Activated CD4-positive, alpha-beta T cell treated with anti-CD3 and anti-CD28 coated beads for 24 hours (primary cell): Measurements from ENCODE around the gene DAG1.

Experiments used
- DNase-seq, 2 donors: peaks; one replicate each; pipeline ENCODE4 v3.0.0-alpha.2; 2020; ENCODE audit warnings: low read depth in 2 of 2

Gene DAG1

GRCh38 chr3:49553692-49554632 is 83.9 kb downstream of the DAG1 start, which contains the start of gene BSN:
Gene BSN (plus strand): TSS chr3:49554477. CDS start chr3:49554603, 126 bp downstream.
- peak; percentile 82 to 84 for DNase-seq

GRCh38 chr3:49554633-49555265 is 84.7 kb downstream of the DAG1 start:
- DNase-seq = peak; percentile 37 to 40

- no peak for DNase-seq
Measured at GRCh38 chr3:49556500-49557275, 86.6 kb downstream of the DAG1 start.

GRCh38 chr3:49563040-49563578 is 93.0 kb downstream of the DAG1 start:
- no peak for DNase-seq

- DNase-seq = no peak
Measured at GRCh38 chr3:49563766-49564165, 93.7 kb downstream of the DAG1 start.

- DNase-seq = no peak
Measured at GRCh38 chr3:49566312-49566711, 96.2 kb downstream of the DAG1 start.

GRCh38 chr3:49567406-49567805 is 97.3 kb downstream of the DAG1 start:
- no peak for DNase-seq

- no peak for DNase-seq
Measured at GRCh38 chr3:49568965-49569364, 98.9 kb downstream of the DAG1 start.

- no peak for DNase-seq
Measured at GRCh38 chr3:49570028-49570654, 100.1 kb downstream of the DAG1 start.

- DNase-seq = no peak
Measured at GRCh38 chr3:49582177-49582576, 112.1 kb downstream of the DAG1 start.
